WERI-Rb-1 (cell line): ENCODE results near the gene ACACA.
A peak's percentile ranks its signal among the peaks of the same experiment; 100 is the strongest.
"Not testable (repeated sequence)": the region's sequence is repeated elsewhere in the genome, so short reads cannot be mapped to it uniquely, and the experiment has no call there.

Experiments used
- DNase-seq: peaks from one replicate; pipeline ENCODE4 v3.0.0-alpha.2; 2020
- H3K27ac ChIP-seq: fragments of 250-450 bp; sonication (Bioruptor Pico); 2 replicates; pipeline ENCODE4 v1.5.1; 2020; ENCODE audit warnings: mild to moderate bottlenecking, moderate library complexity
- H3K27me3 ChIP-seq: fragments of 250-450 bp; sonication (Bioruptor Pico); 2 replicates; pipeline ENCODE4 v1.5.1; 2021; ENCODE audit warnings: mild to moderate bottlenecking, low read depth, moderate library complexity; ENCODE audit not compliant: insufficient read depth, severe bottlenecking
- H3K36me3 ChIP-seq: fragments of 250-450 bp; sonication (Bioruptor Pico); 2 replicates; pipeline ENCODE4 v1.5.1; 2020; ENCODE audit warnings: mild to moderate bottlenecking, moderate library complexity
- H3K4me3 ChIP-seq: 2 replicates; pipeline ENCODE4 v1.5.1; 2011; ENCODE audit warnings: low read depth, mild to moderate bottlenecking, control low read depth, low read length
- H3K9me3 ChIP-seq: fragments of 250-450 bp; sonication (Bioruptor Pico); 2 replicates; pipeline ENCODE4 v1.5.1; 2021; ENCODE audit warnings: mild to moderate bottlenecking, moderate library complexity; ENCODE audit not compliant: severe bottlenecking
- CTCF ChIP-seq: IDR thresholded peaks from 2 replicates; pipeline ENCODE4 v1.5.1; 2011; ENCODE audit warnings: low read depth, mild to moderate bottlenecking, control low read depth, inconsistent platforms, low read length

ACACA gene

DNA sequence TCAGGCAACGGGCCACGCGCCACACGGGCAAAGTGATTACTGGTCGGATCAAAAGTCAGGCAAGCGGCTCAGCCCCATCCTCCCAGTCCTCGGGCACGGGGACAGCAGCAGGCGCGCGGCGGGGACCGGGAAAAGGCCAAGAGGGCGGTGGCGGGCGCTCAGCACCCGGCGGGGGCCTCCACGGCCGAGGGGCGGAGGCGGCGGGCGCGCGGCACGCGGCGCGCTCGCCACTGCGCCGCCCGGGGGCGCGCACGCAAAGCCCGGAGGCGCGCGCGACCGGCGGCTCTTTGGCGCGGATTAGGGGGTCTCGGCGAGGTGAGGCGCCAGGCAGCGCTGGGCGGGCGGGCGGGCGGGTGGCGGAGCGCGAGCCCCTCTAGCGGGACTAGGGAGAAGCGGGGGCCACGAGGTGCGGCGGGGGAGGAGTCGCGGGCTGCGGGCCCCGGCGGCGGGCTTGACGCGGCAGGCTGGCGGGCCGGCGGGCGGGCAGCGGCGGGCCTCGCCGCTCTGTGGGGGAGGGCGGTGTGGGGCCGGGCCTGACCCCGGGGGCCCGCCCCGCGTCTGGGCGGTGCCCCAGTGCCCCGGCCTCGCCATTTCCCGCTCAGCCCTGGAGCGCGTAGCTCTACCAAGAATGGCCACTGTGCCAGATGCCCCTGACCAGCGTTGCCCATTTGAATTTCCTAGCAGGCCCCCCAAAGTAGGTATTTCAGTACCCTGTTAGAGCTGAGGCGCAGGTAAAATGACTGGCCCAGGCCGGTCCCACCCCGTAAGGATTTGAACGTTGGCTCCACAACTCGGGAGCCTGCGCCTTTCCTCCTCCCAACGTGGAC, at the start of gene ACACA, which contains the start of gene TADA2A:
TSS of gene ACACA (minus strand) at position 202 of the 827 bp plus-strand sequence. CDS start 537 bp downstream, outside the sequence.
TSS of gene TADA2A (plus strand) at position 252 of the 827 bp plus-strand sequence. CDS start 4,480 bp downstream, outside the sequence.
- Histone ChIP-seq H3K4me3 (peak within 1 kb of the TSS; percentile 64), H3K27me3 (no peaks in the 10 kb centered on the region)
- no peak for TF ChIP-seq CTCF

GRCh38 chr17:37450112-37450511, 43.5 kb upstream of the ACACA start:
- Histone ChIP-seq H3K36me3 (peaks cover 15% of the 10 kb centered on the region), H3K4me3 (no peak overlapping the region), H3K27ac (no peak overlapping the region), H3K27me3 (no peaks in the 10 kb centered on the region), H3K9me3 (no peaks in the 10 kb centered on the region)
- no peak for DNase-seq
- no peak for TF ChIP-seq CTCF

More for the DNA sequence above, at the start of gene ACACA, which contains the start of gene TADA2A:
- peak; percentile 88 for DNase-seq
- H3K36me3 ChIP-seq = peaks cover 11% of the 10 kb centered on the region
- no peaks in the 10 kb centered on the region for H3K9me3 ChIP-seq
- H3K27ac ChIP-seq = peak within 1 kb of the TSS; percentile 96

GRCh38 chr17:37447641-37448040, 41.0 kb upstream of the ACACA start:
- TF ChIP-seq CTCF = no peak
- H3K9me3 ChIP-seq = no peaks in the 10 kb centered on the region
- H3K27me3 ChIP-seq = no peaks in the 10 kb centered on the region
- H3K27ac ChIP-seq = no peak overlapping the region
- no peak overlapping the region for H3K4me3 ChIP-seq
- no peak for DNase-seq
- H3K36me3 ChIP-seq = peaks cover 34% of the 10 kb centered on the region

GRCh38 chr17:37446027-37446426, 39.4 kb upstream of the ACACA start:
- no peak overlapping the region for H3K4me3 ChIP-seq
- peaks cover 43% of the 10 kb centered on the region for H3K36me3 ChIP-seq
- DNase-seq = peak; percentile 12
- H3K9me3 ChIP-seq = no peaks in the 10 kb centered on the region
- no peak for TF ChIP-seq CTCF
- H3K27ac ChIP-seq = no peak overlapping the region
- no peaks in the 10 kb centered on the region for H3K27me3 ChIP-seq

GRCh38 chr17:37441369-37442014, 34.9 kb upstream of the ACACA start:
- not testable (repeated sequence) for H3K9me3 ChIP-seq, H3K27me3 ChIP-seq, DNase-seq, H3K4me3 ChIP-seq, H3K27ac ChIP-seq
- peaks cover 57% of the 10 kb centered on the region for H3K36me3 ChIP-seq

DNA sequence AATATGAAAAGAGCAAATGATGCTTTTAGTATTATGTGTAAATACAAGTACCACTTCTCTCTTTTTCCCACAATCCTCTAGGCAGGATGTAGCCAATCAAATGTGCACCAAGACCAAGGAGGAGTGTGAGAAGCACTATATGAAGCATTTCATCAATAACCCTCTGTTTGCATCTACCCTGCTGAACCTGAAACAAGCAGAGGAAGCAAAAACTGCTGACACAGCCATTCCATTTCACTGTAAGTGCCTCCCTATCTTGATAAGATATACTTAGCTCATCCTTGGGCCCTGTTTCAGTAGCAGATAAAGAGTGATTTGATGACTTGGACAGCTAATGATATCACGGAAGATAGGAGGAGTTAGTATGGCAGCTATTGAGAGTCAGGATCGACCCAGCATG, 33.8 kb upstream of the ACACA start:
- no peak overlapping the region for H3K4me3 ChIP-seq
- no peak overlapping the region for H3K27ac ChIP-seq
- no peak for TF ChIP-seq CTCF
- no peaks in the 10 kb centered on the region for H3K9me3 ChIP-seq
- DNase-seq = no peak
- H3K36me3 ChIP-seq = peaks cover 57% of the 10 kb centered on the region
- no peaks in the 10 kb centered on the region for H3K27me3 ChIP-seq
